ENCODE measurements around the gene GIN1.

GRCh38 chr5:103089272-103089671 lies 30.7 kb downstream of the GIN1 start:
- TF ChIP-seq CTCF (IDR thresholded peaks at IDR 0.05) (no peak), ZFX (IDR thresholded peaks at IDR 0.05; ENCODE audit: borderline replicate concordance) (no peak)

Data from 22Rv1 (cell line).